GM19351 (cell line): ENCODE data around the gene STAT5A.
"Not testable (repeated sequence)": the region's sequence is repeated elsewhere in the genome, so short reads cannot be mapped to it uniquely, and the experiment has no call there.

Experiments used
- ATAC-seq: cut with Tn5 transposase; IDR thresholded peaks from one replicate; pipeline ENCODE4 v1.9.1; 2021; ENCODE audit warnings: mild to moderate bottlenecking, moderate library complexity; ENCODE audit not compliant: unreplicated experiment

STAT5A gene

GRCh38 chr17:42287977-42288802 is at the start of gene STAT5A:
Gene STAT5A, plus strand, starts transcription at chr17:42288498. Its CDS starts 914 bp downstream, at chr17:42289412.
- ATAC-seq: peak; percentile 56

GRCh38 chr17:42239576-42239975 is 48.7 kb upstream of the STAT5A start:
- not testable (repeated sequence) for ATAC-seq

GRCh38 chr17:42240201-42240600 is 48.1 kb upstream of the STAT5A start:
- no peak for ATAC-seq

- ATAC-seq: not testable (repeated sequence)
Observed at GRCh38 chr17:42240863-42241262, 47.4 kb upstream of the STAT5A start.

- ATAC-seq: no peak
Observed at GRCh38 chr17:42241871-42242270, 46.4 kb upstream of the STAT5A start.

GRCh38 chr17:42243493-42243982 is 44.8 kb upstream of the STAT5A start:
- no peak for ATAC-seq

GRCh38 chr17:42244116-42244515 is 44.2 kb upstream of the STAT5A start:
- not testable (repeated sequence) for ATAC-seq

- not testable (repeated sequence) for ATAC-seq
Observed at GRCh38 chr17:42245183-42245582, 43.1 kb upstream of the STAT5A start.

GRCh38 chr17:42246515-42246914 is 41.8 kb upstream of the STAT5A start:
- no peak for ATAC-seq

- ATAC-seq: no peak
Observed at GRCh38 chr17:42247734-42248133, 40.6 kb upstream of the STAT5A start.

GRCh38 chr17:42248351-42249179 is 39.7 kb upstream of the STAT5A start:
- peak; percentile 71 for ATAC-seq

GRCh38 chr17:42249681-42250446 is 38.4 kb upstream of the STAT5A start:
- no peak for ATAC-seq

- no peak for ATAC-seq
Observed at GRCh38 chr17:42251115-42251514, 37.2 kb upstream of the STAT5A start.

GRCh38 chr17:42252597-42253550 is 35.4 kb upstream of the STAT5A start:
- ATAC-seq: no peak

- ATAC-seq: no peak
Observed at GRCh38 chr17:42253578-42253977, 34.7 kb upstream of the STAT5A start.

GRCh38 chr17:42255445-42255844 is 32.9 kb upstream of the STAT5A start:
- ATAC-seq: no peak

GRCh38 chr17:42260318-42260717 is 28.0 kb upstream of the STAT5A start:
- no peak for ATAC-seq

- not testable (repeated sequence) for ATAC-seq
Observed at GRCh38 chr17:42264366-42264765, 23.9 kb upstream of the STAT5A start.

- no peak for ATAC-seq
Observed at GRCh38 chr17:42266462-42266861, 21.8 kb upstream of the STAT5A start.
